ENCODE results near the gene ZNF219.

The ZNF219 gene

GRCh38 chr14:21081521-21082142 lies 16.8 kb downstream of the ZNF219 start:
- no peak for DNase-seq (ENCODE audit: low read depth)
- H3K4me3 ChIP-seq (ENCODE audit: control insufficient read depth, low read depth, low read length) = no peak overlapping the region
- TF ChIP-seq, protein P1, sequence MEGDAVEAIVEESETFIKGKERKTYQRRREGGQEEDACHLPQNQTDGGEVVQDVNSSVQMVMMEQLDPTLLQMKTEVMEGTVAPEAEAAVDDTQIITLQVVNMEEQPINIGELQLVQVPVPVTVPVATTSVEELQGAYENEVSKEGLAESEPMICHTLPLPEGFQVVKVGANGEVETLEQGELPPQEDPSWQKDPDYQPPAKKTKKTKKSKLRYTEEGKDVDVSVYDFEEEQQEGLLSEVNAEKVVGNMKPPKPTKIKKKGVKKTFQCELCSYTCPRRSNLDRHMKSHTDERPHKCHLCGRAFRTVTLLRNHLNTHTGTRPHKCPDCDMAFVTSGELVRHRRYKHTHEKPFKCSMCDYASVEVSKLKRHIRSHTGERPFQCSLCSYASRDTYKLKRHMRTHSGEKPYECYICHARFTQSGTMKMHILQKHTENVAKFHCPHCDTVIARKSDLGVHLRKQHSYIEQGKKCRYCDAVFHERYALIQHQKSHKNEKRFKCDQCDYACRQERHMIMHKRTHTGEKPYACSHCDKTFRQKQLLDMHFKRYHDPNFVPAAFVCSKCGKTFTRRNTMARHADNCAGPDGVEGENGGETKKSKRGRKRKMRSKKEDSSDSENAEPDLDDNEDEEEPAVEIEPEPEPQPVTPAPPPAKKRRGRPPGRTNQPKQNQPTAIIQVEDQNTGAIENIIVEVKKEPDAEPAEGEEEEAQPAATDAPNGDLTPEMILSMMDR (conservative IDR thresholded peaks at IDR 0.05; ENCODE audit: control insufficient read depth, insufficient read depth, low read depth, low read length) = no peak

- H3K4me3 ChIP-seq (ENCODE audit: control insufficient read depth, low read depth, low read length) = no peak overlapping the region
- no peak for DNase-seq (ENCODE audit: low read depth)
- TF ChIP-seq, protein P1 (conservative IDR thresholded peaks at IDR 0.05; ENCODE audit: control insufficient read depth, insufficient read depth, low read depth, low read length) = no peak
Measured at GRCh38 chr14:21078726-21079125, 19.7 kb downstream of the ZNF219 start.

- DNase-seq (ENCODE audit: low read depth) = no peak
- H3K4me3 ChIP-seq (ENCODE audit: control insufficient read depth, low read depth, low read length) = no peak overlapping the region
- TF ChIP-seq, protein P1 (conservative IDR thresholded peaks at IDR 0.05; ENCODE audit: control insufficient read depth, insufficient read depth, low read depth, low read length) = no peak
Measured at GRCh38 chr14:21078287-21078686, 20.2 kb downstream of the ZNF219 start.

DNA sequence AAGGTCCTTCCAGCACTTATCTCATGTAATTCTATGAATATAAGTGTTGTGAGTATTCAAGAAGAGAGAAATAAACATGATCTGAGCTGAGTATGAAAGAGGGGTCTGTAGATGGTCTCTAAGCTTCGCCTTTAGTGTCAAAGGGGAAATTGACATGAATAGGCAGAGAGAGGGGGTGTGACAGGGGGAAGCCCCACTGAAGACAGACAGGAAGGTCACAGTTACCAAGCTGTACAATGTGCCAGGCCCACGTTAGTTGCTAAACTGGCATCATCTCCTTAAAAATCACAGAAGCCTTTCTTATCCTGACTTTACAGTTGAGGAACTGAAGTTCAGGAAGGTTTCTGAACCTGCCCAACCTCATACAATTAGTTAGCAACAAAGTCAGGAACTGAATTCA lies 20.8 kb downstream of the ZNF219 start:
- DNase-seq (ENCODE audit: low read depth) = no peak
- TF ChIP-seq, protein P1 (conservative IDR thresholded peaks at IDR 0.05; ENCODE audit: control insufficient read depth, insufficient read depth, low read depth, low read length) = no peak
- H3K4me3 ChIP-seq (ENCODE audit: control insufficient read depth, low read depth, low read length) = no peak overlapping the region

DNA sequence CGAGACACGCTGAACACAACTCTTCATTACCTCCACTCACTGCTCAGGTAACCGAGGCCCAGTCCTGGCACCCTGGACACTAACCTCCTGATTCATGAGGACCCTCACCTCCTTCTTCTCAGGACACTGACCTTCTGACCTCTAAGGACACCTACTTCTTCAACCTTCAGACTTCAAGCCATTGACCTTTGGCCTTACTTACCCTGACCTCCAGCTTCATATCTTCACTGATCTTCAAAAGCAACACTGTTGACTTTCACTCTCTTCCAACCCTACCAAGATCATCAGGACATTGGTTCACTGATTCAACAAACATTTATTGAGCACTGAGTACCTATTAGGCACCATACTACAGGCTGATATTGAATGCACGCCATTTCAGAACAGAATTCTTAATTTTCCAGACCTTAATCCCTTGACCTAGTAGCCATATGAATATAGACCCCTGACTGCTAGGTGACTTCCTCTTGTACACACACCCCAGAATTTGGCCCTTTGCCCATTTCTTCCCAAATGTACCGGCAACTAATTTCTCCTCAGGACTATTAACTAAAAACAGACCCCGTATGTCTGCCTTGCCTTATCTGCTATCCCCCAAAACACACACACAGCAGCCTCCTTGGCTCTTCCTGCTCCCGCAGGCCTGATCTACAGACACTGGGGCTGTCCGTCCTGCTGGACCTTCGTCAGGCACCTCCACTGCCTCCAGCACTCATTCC lies 22.6 kb downstream of the ZNF219 start:
- no peak for DNase-seq (ENCODE audit: low read depth)
- no peak overlapping the region for H3K4me3 ChIP-seq (ENCODE audit: control insufficient read depth, low read depth, low read length)
- TF ChIP-seq, protein P1 (conservative IDR thresholded peaks at IDR 0.05; ENCODE audit: control insufficient read depth, insufficient read depth, low read depth, low read length) = no peak

DNA sequence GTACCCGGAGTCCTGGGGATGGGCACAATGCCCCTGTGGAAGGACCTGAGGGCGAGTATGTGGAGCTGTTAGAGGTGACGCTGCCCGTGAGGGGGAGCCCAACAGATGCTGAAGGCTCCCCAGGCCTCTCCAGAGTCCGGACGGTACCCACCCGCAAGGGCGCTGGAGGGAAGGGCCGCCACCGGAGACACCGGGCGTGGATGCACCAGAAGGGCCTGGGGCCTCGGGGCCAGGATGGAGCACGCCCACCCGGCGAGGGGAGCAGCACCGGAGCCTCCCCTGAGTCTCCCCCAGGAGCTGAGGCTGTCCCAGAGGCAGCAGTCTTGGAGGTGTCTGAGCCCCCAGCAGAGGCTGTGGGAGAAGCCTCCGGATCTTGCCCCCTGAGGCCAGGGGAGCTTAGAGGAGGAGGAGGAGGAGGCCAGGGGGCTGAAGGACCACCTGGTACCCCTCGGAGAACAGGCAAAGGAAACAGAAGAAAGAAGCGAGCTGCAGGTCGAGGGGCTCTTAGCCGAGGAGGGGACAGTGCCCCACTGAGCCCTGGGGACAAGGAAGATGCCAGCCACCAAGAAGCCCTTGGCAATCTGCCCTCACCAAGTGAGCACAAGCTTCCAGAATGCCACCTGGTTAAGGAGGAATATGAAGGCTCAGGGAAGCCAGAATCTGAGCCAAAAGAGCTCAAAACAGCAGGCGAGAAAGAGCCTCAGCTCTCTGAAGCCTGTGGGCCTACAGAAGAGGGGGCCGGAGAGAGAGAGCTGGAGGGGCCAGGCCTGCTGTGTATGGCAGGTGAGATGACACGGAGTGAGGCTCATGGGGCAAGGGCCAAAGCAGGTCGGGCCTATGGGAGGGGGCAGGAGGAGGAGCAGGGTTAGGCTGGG lies 23.8 kb downstream of the ZNF219 start:
- TF ChIP-seq, protein P1 (conservative IDR thresholded peaks at IDR 0.05; ENCODE audit: control insufficient read depth, insufficient read depth, low read depth, low read length) = no peak
- DNase-seq (ENCODE audit: low read depth) = no peak
- no peak overlapping the region for H3K4me3 ChIP-seq (ENCODE audit: control insufficient read depth, low read depth, low read length)

Data from fibroblast of mammary gland (primary cell).